AG04450 (cell line): ENCODE data around the gene ZNF695. TPM values are rescaled to one million over a fixed set of nuclear protein-coding genes. Genes with fewer than 3 reads are reported as not detected.
"Not testable (repeated sequence)": the region's sequence is repeated elsewhere in the genome, so short reads cannot be mapped to it uniquely, and the experiment has no call there.

Experiments
- CTCF ChIA-PET: fragments of 300-600, 350-600 bp; formaldehyde crosslinking; extraction: SDS; loops from one replicate; lab custom pipeline; 2022; ENCODE audit warnings: antibody characterized with exemption, inconsistent platforms; lab: Charles Lee
- POLR2A ChIA-PET: fragments of 350-600 bp; formaldehyde crosslinking; extraction: SDS; loops from one replicate; lab custom pipeline; 2021; ENCODE audit warnings: antibody characterized with exemption, inconsistent platforms; lab: Yijun Ruan, JAX
- DNase-seq: peaks from one replicate; pipeline ENCODE4 v3.0.0-alpha.2; 2011; ENCODE audit warnings: low read depth, low spot score
- H3K27ac ChIP-seq: one replicate; pipeline ENCODE4 v1.5.1; 2012; ENCODE audit warnings: low read depth, low read length, control low read depth
- H3K27me3 ChIP-seq: one replicate; pipeline ENCODE4 v1.6.0; 2012; ENCODE audit warnings: low read length; ENCODE audit not compliant: control insufficient read depth, insufficient read depth
- H3K4me3 ChIP-seq: 2 replicates; pipeline ENCODE4 v1.5.1; 2011; ENCODE audit warnings: mild to moderate bottlenecking, low read depth, low read length, control low read depth
- H3K9me3 ChIP-seq: 2 replicates; pipeline ENCODE4 v1.5.1; 2012; ENCODE audit warnings: low read length; ENCODE audit not compliant: control insufficient read depth, insufficient read depth
- polyA plus RNA-seq: library from polyadenylated mRNA; depleted of rRNA; stranded (reverse); fragments of >200 nt; gene quantifications from 2 replicates; pipeline ENCODE4 v1.2.3, GENCODE V29; 2011
- TF ChIP-seq, protein P1 (sequence below): IDR thresholded peaks from 2 replicates; pipeline ENCODE4 v1.5.1; 2011; ENCODE audit warnings: low read depth, low read length, control low read depth, inconsistent platforms

Gene ZNF695
- polyA plus RNA-seq, 1 experiment: 1.2 TPM

- TF ChIP-seq, protein P1, sequence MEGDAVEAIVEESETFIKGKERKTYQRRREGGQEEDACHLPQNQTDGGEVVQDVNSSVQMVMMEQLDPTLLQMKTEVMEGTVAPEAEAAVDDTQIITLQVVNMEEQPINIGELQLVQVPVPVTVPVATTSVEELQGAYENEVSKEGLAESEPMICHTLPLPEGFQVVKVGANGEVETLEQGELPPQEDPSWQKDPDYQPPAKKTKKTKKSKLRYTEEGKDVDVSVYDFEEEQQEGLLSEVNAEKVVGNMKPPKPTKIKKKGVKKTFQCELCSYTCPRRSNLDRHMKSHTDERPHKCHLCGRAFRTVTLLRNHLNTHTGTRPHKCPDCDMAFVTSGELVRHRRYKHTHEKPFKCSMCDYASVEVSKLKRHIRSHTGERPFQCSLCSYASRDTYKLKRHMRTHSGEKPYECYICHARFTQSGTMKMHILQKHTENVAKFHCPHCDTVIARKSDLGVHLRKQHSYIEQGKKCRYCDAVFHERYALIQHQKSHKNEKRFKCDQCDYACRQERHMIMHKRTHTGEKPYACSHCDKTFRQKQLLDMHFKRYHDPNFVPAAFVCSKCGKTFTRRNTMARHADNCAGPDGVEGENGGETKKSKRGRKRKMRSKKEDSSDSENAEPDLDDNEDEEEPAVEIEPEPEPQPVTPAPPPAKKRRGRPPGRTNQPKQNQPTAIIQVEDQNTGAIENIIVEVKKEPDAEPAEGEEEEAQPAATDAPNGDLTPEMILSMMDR: no peak
- ChIA-PET POLR2A (no interaction called here), CTCF (no interaction called here)
- DNase-seq: no peak
- H3K9me3 ChIP-seq: peaks cover 44% of the 10 kb centered on the region
- H3K27ac ChIP-seq: no peak overlapping the region
- H3K27me3 ChIP-seq: no peaks in the 10 kb centered on the region
- no peak overlapping the region for H3K4me3 ChIP-seq
Measured at GRCh38 chr1:247047260-247047659, 39.4 kb upstream of the ZNF695 start.

DNA sequence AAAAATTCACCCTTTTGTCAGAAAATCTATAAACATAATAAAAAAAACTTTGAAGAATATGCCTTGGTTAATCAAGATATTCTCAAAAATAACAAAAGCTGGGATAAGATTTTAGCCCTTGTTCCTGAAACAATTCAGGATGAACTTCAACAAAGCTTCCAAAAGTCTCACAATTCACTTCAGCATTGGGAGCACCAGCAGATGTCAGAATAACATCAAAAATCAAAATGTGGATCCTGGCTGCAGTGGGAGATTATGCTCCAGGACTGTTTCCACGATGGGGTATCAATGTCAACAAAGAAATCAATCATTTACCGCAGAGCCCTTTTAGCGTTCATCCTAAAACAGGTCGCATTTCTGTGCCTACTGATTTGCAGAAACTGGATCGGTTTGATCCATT, 35.5 kb upstream of the ZNF695 start:
- Histone ChIP-seq H3K4me3 (no peak overlapping the region), H3K9me3 (peaks cover 36% of the 10 kb centered on the region), H3K27ac (no peak overlapping the region), H3K27me3 (no peaks in the 10 kb centered on the region)
- TF ChIP-seq, protein P1: no peak
- POLR2A ChIA-PET: no interaction called here
- no peak for DNase-seq
- CTCF ChIA-PET: interaction anchor here (0.5 kb wide), 1 partner anchor 30 kb away, joined by 6 read pairs; no protein-coding TSS in a partner anchor

DNA sequence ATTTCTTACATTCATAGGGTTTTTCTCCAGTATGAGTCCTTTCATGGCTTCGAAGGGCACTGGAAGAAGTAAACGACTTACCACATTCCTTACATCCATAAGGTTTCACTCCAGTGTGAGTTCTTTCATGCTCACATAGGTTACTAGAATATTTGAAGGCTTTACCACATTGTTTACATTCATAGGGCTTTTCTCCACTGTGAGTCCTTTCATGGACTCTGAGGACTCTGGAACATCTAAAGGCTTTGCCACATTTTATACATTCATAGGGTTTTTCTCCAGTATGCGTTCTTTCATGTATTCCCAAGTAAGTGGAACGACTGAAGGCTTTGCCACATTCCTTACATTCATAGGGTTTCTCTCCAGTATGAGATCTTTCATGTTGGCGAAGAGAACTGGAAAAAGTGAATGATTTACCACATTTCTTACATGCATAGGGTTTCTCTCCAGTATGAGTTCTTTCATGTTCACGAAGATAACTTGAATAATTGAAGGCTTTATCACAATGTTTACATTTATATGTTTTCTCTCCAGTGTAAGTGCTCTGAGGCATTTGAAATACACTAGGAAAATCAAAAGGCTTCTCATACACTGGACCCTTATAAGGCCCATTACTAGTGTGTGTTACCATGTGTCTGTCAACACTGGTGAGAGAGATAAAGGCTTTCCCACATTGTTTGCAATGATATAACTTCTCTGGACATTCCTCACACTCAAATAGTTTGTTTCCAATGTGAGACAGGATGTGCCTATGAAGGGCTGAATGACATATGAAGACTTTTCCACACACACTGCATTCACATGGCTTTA, 29.9 kb upstream of the ZNF695 start:
- no peak for DNase-seq
- Histone ChIP-seq H3K27me3 (no peaks in the 10 kb centered on the region), H3K4me3 (no peak overlapping the region), H3K9me3 (peaks cover 24% of the 10 kb centered on the region), H3K27ac (no peak overlapping the region)
- ChIA-PET POLR2A (no interaction called here), CTCF (no interaction called here)
- TF ChIP-seq, protein P1: no peak

DNA sequence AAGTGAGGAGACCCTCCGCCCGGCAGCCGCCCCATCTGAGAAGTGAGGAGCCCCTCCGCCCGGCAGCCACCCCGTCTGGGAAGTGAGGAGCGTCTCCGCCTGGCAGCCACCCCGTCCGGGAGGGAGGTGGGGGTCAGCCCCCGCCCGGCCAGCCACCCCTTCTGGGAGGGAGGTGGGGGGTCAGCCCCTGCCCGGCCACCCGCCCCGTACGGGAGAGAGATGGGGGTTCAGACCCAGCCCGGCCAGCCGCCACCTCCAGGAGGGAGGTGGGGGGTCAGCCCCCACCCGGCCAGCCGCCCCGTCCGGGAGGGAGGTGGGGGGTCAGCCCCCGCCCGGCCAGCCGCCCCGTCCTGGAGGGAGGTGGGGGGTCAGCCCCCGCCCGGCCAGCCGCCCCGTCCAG, 24.4 kb upstream of the ZNF695 start:
- H3K27me3 ChIP-seq, H3K4me3 ChIP-seq, POLR2A ChIA-PET: not testable (repeated sequence)

GRCh38 chr1:247024658-247025057, 16.8 kb upstream of the ZNF695 start:
- H3K4me3 ChIP-seq, POLR2A ChIA-PET, H3K27ac ChIP-seq, H3K27me3 ChIP-seq, DNase-seq, CTCF ChIA-PET: not testable (repeated sequence)
- peaks cover 11% of the 10 kb centered on the region; the same call in 1 of the 2 replicates for H3K9me3 ChIP-seq

More for the DNA sequence above, 24.4 kb upstream of the ZNF695 start:
- H3K9me3 ChIP-seq: peaks cover 23% of the 10 kb centered on the region
- CTCF ChIA-PET, DNase-seq, H3K27ac ChIP-seq: not testable (repeated sequence)

- no peak overlapping the region for H3K4me3 ChIP-seq
- POLR2A ChIA-PET: interaction anchor here (0.6 kb wide), 1 partner anchor 16 kb away, joined by 14 read pairs; no protein-coding TSS in a partner anchor
- H3K27me3 ChIP-seq: no peaks in the 10 kb centered on the region
- no peak for DNase-seq
- H3K9me3 ChIP-seq: peaks cover 8% of the 10 kb centered on the region
- TF ChIP-seq, protein P1: no peak
- CTCF ChIA-PET: interaction anchor here (0.5 to 0.7 kb wide), 3 partner anchors 30 to 1530 kb away, joined by 3 to 6 read pairs (median 3); no protein-coding TSS in a partner anchor
- H3K27ac ChIP-seq: no peak overlapping the region
Measured at GRCh38 chr1:247013391-247013790, 5.5 kb upstream of the ZNF695 start.
